GM18505 (cell line): ENCODE measurements around the gene CHRNA7.

Experiments used
- ATAC-seq: cut with Tn5 transposase; IDR thresholded peaks from one replicate; pipeline ENCODE4 v1.9.1; 2021; ENCODE audit not compliant: unreplicated experiment
- POLR2A ChIP-seq: IDR thresholded peaks from 4 replicates; pipeline ENCODE4 v1.6.1; 2011; ENCODE audit warnings: borderline replicate concordance; ENCODE audit not compliant: insufficient read depth, insufficient read length; ENCODE audit errors: extremely low read depth

CHRNA7 gene

GRCh38 chr15:32036971-32037370, 6.7 kb downstream of the CHRNA7 start:
- ATAC-seq = no peak
- no peak for TF ChIP-seq POLR2A

- no peak for ATAC-seq
- TF ChIP-seq POLR2A = no peak
Observed at GRCh38 chr15:32041294-32041693, 11.0 kb downstream of the CHRNA7 start.

- no peak for ATAC-seq
- no peak for TF ChIP-seq POLR2A
Observed at GRCh38 chr15:32042269-32042972, 12.1 kb downstream of the CHRNA7 start.

GRCh38 chr15:32053719-32054118, 23.4 kb downstream of the CHRNA7 start:
- no peak for ATAC-seq
- no peak for TF ChIP-seq POLR2A

GRCh38 chr15:32057876-32058425, 27.6 kb downstream of the CHRNA7 start:
- ATAC-seq = no peak
- TF ChIP-seq POLR2A = no peak

GRCh38 chr15:32060706-32061105, 30.4 kb downstream of the CHRNA7 start:
- no peak for ATAC-seq
- no peak for TF ChIP-seq POLR2A

- no peak for ATAC-seq
- TF ChIP-seq POLR2A = no peak
Observed at GRCh38 chr15:32067115-32067514, 36.8 kb downstream of the CHRNA7 start.

- TF ChIP-seq POLR2A = no peak
- no peak for ATAC-seq
Observed at GRCh38 chr15:32089851-32090359, 59.6 kb downstream of the CHRNA7 start.

- ATAC-seq = no peak
- TF ChIP-seq POLR2A = no peak
Observed at GRCh38 chr15:32091505-32092380, 61.4 kb downstream of the CHRNA7 start.

- TF ChIP-seq POLR2A = no peak
Observed at GRCh38 chr15:32096213-32096612, 65.9 kb downstream of the CHRNA7 start.

GRCh38 chr15:32096916-32097617, 66.8 kb downstream of the CHRNA7 start:
- ATAC-seq = no peak
- no peak for TF ChIP-seq POLR2A

More at GRCh38 chr15:32096213-32096612, 65.9 kb downstream of the CHRNA7 start:
- ATAC-seq = no peak

- no peak for ATAC-seq
- TF ChIP-seq POLR2A = no peak
Observed at GRCh38 chr15:32098033-32098432, 67.7 kb downstream of the CHRNA7 start.

GRCh38 chr15:32099097-32099785, 68.9 kb downstream of the CHRNA7 start:
- no peak for TF ChIP-seq POLR2A
- no peak for ATAC-seq

- TF ChIP-seq POLR2A = no peak
- no peak for ATAC-seq
Observed at GRCh38 chr15:32099956-32100684, 69.8 kb downstream of the CHRNA7 start.
